ENCODE results near the gene EHD4.

The EHD4 gene

DNA sequence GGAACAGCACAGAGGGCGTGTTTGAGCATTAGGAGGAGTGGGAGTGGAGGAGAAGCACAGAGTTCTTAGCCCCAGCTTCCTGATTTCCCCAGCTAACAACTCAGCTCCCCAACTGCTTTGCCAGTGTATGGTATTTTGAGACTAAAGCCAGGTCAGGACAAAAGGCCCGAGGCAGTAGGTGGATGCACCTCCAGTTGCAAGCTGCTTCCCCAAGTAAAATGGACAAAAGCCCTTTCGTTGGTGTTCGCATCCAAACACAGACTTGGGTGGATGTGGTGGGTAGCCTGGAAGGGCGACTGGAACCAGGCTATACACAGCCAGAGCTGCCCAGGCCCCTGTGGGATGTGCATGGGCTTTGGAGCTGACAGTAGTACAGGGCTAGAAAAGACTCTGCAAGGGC, 12.3 kb upstream of the EHD4 start:
- Histone ChIP-seq H3K9ac (ENCODE audit: low read length) (no peak overlapping the region), H3K27ac (ENCODE audit: low read depth, low read length) (no peak overlapping the region), H3K27me3 (ENCODE audit: control insufficient read depth in 1 of 2, insufficient read depth in 2 of 2, low read length in 2 of 2) (no peaks in the 10 kb centered on the region), H3K9me3 (ENCODE audit: low read length) (no peaks in the 10 kb centered on the region), H3K36me3 (ENCODE audit: insufficient read depth, low read length) (no peaks in the 10 kb centered on the region), H3K4me3 (ENCODE audit: low read depth in 1 of 2, low read length in 2 of 2) (no peak overlapping the region), H3K4me1 (ENCODE audit: insufficient read depth, low read length) (no peaks in the 10 kb centered on the region)

- Histone ChIP-seq H3K9me3 (ENCODE audit: low read length) (no peaks in the 10 kb centered on the region), H3K9ac (ENCODE audit: low read length) (no peak overlapping the region), H3K4me1 (ENCODE audit: insufficient read depth, low read length) (no peaks in the 10 kb centered on the region)
These were observed 11.5 kb upstream of the EHD4 start for GRCh38 chr15:41983621-41984571.

DNA sequence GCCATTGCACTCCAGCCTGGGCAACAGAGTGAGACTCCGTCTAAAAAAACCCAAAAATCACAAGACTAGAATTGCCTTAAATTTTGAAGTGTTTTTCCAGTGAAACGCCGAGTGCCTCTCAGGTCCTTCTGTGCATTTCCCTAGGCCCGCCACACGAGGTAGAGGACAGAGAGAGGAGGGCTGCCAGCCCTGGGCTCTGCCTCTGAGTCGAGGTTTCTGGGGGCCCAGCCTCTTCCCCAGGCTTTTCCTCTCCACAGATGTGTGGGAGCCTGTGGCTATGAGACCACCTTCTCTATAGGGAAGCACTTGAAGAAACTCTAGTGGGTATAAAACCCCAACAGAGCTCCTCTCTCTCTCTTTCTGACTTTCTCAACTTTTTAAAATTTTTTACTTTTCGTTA, 10.9 kb upstream of the EHD4 start:
- no peak overlapping the region for H3K27ac ChIP-seq (ENCODE audit: low read depth, low read length)
- no peak overlapping the region for H3K9ac ChIP-seq (ENCODE audit: low read length)
- H3K9me3 ChIP-seq (ENCODE audit: low read length): no peaks in the 10 kb centered on the region
- H3K27me3 ChIP-seq (ENCODE audit: control insufficient read depth in 1 of 2, insufficient read depth in 2 of 2, low read length in 2 of 2): no peaks in the 10 kb centered on the region
- no peak overlapping the region for H3K4me3 ChIP-seq (ENCODE audit: low read depth in 1 of 2, low read length in 2 of 2)
- H3K36me3 ChIP-seq (ENCODE audit: insufficient read depth, low read length): no peaks in the 10 kb centered on the region
- H3K4me1 ChIP-seq (ENCODE audit: insufficient read depth, low read length): no peaks in the 10 kb centered on the region

More at GRCh38 chr15:41983621-41984571, 11.5 kb upstream of the EHD4 start:
- no peaks in the 10 kb centered on the region for H3K27me3 ChIP-seq (ENCODE audit: control insufficient read depth in 1 of 2, insufficient read depth in 2 of 2, low read length in 2 of 2)
- no peak overlapping the region for H3K4me3 ChIP-seq (ENCODE audit: low read depth in 1 of 2, low read length in 2 of 2)
- no peaks in the 10 kb centered on the region for H3K36me3 ChIP-seq (ENCODE audit: insufficient read depth, low read length)
- H3K27ac ChIP-seq (ENCODE audit: low read depth, low read length): no peak overlapping the region

GRCh38 chr15:41982133-41982930, 10.0 kb upstream of the EHD4 start:
- no peaks in the 10 kb centered on the region for H3K36me3 ChIP-seq (ENCODE audit: insufficient read depth, low read length)

DNA sequence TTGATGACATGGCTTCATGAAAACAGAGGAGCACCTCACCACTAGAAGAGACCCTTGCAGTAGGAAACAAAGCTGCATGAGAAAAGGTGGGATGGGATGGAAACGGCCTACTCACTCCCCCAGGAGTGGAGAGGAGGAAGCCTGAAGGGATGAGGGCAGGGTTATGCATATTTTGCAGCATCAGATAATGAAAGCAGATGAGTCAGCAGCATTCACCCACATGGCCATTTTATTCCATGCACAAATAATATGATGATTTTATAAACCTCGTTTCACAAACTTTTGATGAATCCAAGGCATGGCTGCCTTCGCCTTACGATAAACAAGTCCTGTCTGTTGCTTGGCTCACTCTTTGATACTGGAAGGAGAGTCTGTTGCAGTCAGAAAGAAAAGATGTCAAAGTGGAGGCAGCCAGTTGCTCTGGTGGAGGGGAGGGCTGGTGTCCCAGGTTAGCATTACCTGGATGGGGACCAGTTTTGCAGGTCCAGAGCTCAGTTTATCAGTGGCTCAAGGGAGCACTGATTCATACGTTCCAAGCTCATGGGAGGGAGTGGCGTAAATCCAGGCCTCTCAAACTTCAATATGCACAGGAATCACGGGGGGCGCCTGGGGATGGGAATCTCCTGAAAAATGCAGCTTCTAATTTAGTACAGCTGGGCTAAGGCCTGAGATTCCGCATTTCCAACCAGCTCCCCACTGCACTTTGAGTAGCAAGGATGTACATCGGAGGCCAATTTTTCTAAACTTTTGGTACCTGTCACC, 9.2 kb upstream of the EHD4 start:
- no peaks in the 10 kb centered on the region for H3K4me1 ChIP-seq (ENCODE audit: insufficient read depth, low read length)
- H3K27ac ChIP-seq (ENCODE audit: low read depth, low read length): no peak overlapping the region

More at GRCh38 chr15:41982133-41982930, 10.0 kb upstream of the EHD4 start:
- no peaks in the 10 kb centered on the region for H3K27me3 ChIP-seq (ENCODE audit: control insufficient read depth in 1 of 2, insufficient read depth in 2 of 2, low read length in 2 of 2)
- no peaks in the 10 kb centered on the region for H3K9me3 ChIP-seq (ENCODE audit: low read length)
- H3K4me3 ChIP-seq (ENCODE audit: low read depth in 1 of 2, low read length in 2 of 2): no peak overlapping the region
- no peak overlapping the region for H3K27ac ChIP-seq (ENCODE audit: low read depth, low read length)
- no peak overlapping the region for H3K9ac ChIP-seq (ENCODE audit: low read length)
- H3K4me1 ChIP-seq (ENCODE audit: insufficient read depth, low read length): no peaks in the 10 kb centered on the region

GRCh38 chr15:41980654-41981323, 8.4 kb upstream of the EHD4 start:
- Histone ChIP-seq H3K27ac (ENCODE audit: low read depth, low read length) (no peak overlapping the region), H3K9ac (ENCODE audit: low read length) (no peak overlapping the region), H3K27me3 (ENCODE audit: control insufficient read depth in 1 of 2, insufficient read depth in 2 of 2, low read length in 2 of 2) (no peaks in the 10 kb centered on the region), H3K4me1 (ENCODE audit: insufficient read depth, low read length) (no peaks in the 10 kb centered on the region), H3K36me3 (ENCODE audit: insufficient read depth, low read length) (no peaks in the 10 kb centered on the region), H3K4me3 (ENCODE audit: low read depth in 1 of 2, low read length in 2 of 2) (no peak overlapping the region), H3K9me3 (ENCODE audit: low read length) (no peaks in the 10 kb centered on the region)

More for the DNA sequence above, 9.2 kb upstream of the EHD4 start:
- Histone ChIP-seq H3K36me3 (ENCODE audit: insufficient read depth, low read length) (no peaks in the 10 kb centered on the region), H3K4me3 (ENCODE audit: low read depth in 1 of 2, low read length in 2 of 2) (no peak overlapping the region), H3K27me3 (ENCODE audit: control insufficient read depth in 1 of 2, insufficient read depth in 2 of 2, low read length in 2 of 2) (no peaks in the 10 kb centered on the region), H3K9me3 (ENCODE audit: low read length) (no peaks in the 10 kb centered on the region), H3K9ac (ENCODE audit: low read length) (no peak overlapping the region)

DNA sequence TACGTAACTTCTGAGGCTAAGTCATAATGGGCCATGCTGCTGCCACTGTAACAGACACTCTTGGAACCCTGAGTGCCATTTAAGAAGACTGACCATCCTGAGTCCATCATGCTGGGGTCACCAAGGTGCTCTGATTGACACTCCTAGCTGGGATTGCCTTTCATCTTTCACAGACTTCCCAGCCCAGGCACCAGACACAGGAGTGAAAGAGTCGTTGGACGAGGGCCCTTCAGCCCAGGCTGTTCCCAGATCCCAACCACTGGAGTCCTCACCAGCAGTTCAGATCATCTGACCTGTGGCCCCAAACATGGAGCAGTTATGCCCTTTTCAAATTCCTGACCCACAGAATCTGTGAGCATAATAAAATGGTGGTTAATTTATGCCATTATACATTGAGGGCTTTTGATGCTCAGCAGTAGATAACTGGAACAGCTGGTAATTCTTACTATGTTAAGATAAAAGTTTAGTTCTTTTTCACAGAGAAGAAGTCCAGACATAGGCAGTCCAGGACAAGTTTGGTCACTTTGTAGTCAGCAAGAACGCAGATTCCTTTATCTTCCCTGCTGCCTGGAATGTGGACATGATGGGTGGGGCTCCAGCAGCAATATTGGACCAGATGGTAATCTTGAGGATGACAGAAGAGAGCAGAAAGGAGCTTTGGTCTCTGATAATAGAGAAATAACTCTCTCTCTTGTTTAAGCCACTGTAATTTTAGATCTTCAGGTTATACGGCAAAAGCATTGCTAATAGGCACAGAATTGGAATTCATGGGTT, 7.3 kb upstream of the EHD4 start:
- Histone ChIP-seq H3K9me3 (ENCODE audit: low read length) (no peaks in the 10 kb centered on the region), H3K4me3 (ENCODE audit: low read depth in 1 of 2, low read length in 2 of 2) (no peak overlapping the region), H3K4me1 (ENCODE audit: insufficient read depth, low read length) (no peaks in the 10 kb centered on the region), H3K36me3 (ENCODE audit: insufficient read depth, low read length) (no peaks in the 10 kb centered on the region), H3K9ac (ENCODE audit: low read length) (no peak overlapping the region), H3K27ac (ENCODE audit: low read depth, low read length) (no peak overlapping the region), H3K27me3 (ENCODE audit: control insufficient read depth in 1 of 2, insufficient read depth in 2 of 2, low read length in 2 of 2) (no peaks in the 10 kb centered on the region)

DNA sequence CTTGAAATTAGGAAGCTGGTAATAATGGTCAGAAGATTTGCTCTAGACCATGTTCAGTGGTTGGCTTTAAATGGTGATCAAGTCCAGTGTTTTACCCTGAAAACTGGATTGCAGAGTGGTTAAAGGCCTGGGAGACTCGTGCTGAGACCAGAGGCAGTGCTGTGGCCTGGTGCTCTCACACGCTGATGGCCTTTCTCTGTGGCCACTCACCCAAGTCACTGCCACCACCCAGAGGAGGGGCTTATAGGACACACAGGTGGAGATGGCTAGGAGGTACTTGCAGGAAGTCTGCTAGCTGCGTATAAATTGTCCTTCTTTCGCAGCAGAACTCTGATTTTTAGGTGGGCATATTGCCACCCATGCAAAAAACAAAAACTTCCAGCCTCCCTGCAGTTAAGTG, 6.2 kb upstream of the EHD4 start:
- no peaks in the 10 kb centered on the region for H3K9me3 ChIP-seq (ENCODE audit: low read length)
- no peaks in the 10 kb centered on the region for H3K36me3 ChIP-seq (ENCODE audit: insufficient read depth, low read length)
- no peaks in the 10 kb centered on the region for H3K27me3 ChIP-seq (ENCODE audit: control insufficient read depth in 1 of 2, insufficient read depth in 2 of 2, low read length in 2 of 2)
- H3K4me1 ChIP-seq (ENCODE audit: insufficient read depth, low read length): no peaks in the 10 kb centered on the region
- H3K27ac ChIP-seq (ENCODE audit: low read depth, low read length): no peak overlapping the region
- H3K9ac ChIP-seq (ENCODE audit: low read length): no peak overlapping the region
- no peak overlapping the region for H3K4me3 ChIP-seq (ENCODE audit: low read depth in 1 of 2, low read length in 2 of 2)

GRCh38 chr15:41977757-41978383, 5.5 kb upstream of the EHD4 start:
- H3K9ac ChIP-seq (ENCODE audit: low read length): no peak overlapping the region
- H3K36me3 ChIP-seq (ENCODE audit: insufficient read depth, low read length): no peaks in the 10 kb centered on the region
- peaks cover 3% of the 10 kb centered on the region for H3K4me1 ChIP-seq (ENCODE audit: insufficient read depth, low read length)
- H3K27ac ChIP-seq (ENCODE audit: low read depth, low read length): no peak overlapping the region
- H3K4me3 ChIP-seq (ENCODE audit: low read depth in 1 of 2, low read length in 2 of 2): no peak overlapping the region
- no peaks in the 10 kb centered on the region for H3K9me3 ChIP-seq (ENCODE audit: low read length)
- H3K27me3 ChIP-seq (ENCODE audit: control insufficient read depth in 1 of 2, insufficient read depth in 2 of 2, low read length in 2 of 2): no peaks in the 10 kb centered on the region

GRCh38 chr15:41975669-41976068, 3.3 kb upstream of the EHD4 start:
- no peak overlapping the region for H3K27ac ChIP-seq (ENCODE audit: low read depth, low read length)
- no peak overlapping the region for H3K4me3 ChIP-seq (ENCODE audit: low read depth in 1 of 2, low read length in 2 of 2)
- peaks cover 16% of the 10 kb centered on the region for H3K4me1 ChIP-seq (ENCODE audit: insufficient read depth, low read length)
- no peaks in the 10 kb centered on the region for H3K36me3 ChIP-seq (ENCODE audit: insufficient read depth, low read length)
- no peaks in the 10 kb centered on the region for H3K9me3 ChIP-seq (ENCODE audit: low read length)
- H3K27me3 ChIP-seq (ENCODE audit: control insufficient read depth in 1 of 2, insufficient read depth in 2 of 2, low read length in 2 of 2): no peaks in the 10 kb centered on the region
- no peak overlapping the region for H3K9ac ChIP-seq (ENCODE audit: low read length)
